ENCODE measurements around the gene GPX6. TPM values are rescaled to one million over a fixed set of nuclear protein-coding genes. Genes with fewer than 3 reads are reported as not detected.
A peak's percentile ranks its signal among the peaks of the same experiment; 100 is the strongest.
"Not testable (repeated sequence)": the region's sequence is repeated elsewhere in the genome, so short reads cannot be mapped to it uniquely, and the experiment has no call there.

Gene GPX6
- total RNA-seq, 1 donor from 2014 or later, result not detected

DNA sequence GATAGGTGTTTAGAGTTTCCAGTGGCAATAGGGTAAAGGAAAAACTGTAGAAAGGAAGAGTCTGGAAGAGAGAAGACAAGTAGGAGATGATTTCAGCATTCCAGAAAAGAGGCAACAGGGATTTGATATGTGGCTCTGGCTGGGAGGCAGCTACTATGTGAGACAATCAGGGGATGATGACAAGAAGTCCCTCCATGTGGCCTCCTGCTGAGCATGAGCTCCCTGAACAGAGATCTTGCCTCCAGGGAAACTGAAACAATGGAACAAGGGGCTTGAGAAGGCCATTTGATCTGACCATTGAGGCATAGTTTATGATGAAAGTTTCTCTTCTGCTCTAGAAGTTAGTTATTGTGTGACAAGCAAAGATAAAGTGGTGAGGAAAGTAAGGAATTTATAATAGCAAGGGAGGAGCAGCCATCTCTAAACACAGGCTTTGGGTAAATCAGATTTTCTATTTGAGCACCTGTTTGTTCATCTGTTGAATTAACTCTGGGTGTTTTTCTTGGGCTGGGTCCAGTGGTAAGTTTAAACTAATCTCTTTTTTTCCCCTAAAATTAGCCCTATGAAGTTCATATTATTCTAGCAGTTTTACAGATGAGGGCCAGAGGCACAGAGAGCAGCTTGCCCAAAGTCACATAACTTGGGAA, 7.1 kb upstream of the GPX6 start:
- Mint-ChIP-seq H3K9me3 (no peaks in the 10 kb centered on the region), H3K4me1 (peaks cover 26% of the 10 kb centered on the region), H3K27me3 (ENCODE audit: low read depth) (peaks cover 30% of the 10 kb centered on the region), H3K27ac (peak overlapping the region; percentile 50), H3K4me3 (no peak overlapping the region), H3K36me3 (no peaks in the 10 kb centered on the region)
- DNase-seq (ENCODE audit: low spot score in 2 of 2, unreplicated experiment in 2 of 2), result no peak
- TF ChIP-seq, protein P1, sequence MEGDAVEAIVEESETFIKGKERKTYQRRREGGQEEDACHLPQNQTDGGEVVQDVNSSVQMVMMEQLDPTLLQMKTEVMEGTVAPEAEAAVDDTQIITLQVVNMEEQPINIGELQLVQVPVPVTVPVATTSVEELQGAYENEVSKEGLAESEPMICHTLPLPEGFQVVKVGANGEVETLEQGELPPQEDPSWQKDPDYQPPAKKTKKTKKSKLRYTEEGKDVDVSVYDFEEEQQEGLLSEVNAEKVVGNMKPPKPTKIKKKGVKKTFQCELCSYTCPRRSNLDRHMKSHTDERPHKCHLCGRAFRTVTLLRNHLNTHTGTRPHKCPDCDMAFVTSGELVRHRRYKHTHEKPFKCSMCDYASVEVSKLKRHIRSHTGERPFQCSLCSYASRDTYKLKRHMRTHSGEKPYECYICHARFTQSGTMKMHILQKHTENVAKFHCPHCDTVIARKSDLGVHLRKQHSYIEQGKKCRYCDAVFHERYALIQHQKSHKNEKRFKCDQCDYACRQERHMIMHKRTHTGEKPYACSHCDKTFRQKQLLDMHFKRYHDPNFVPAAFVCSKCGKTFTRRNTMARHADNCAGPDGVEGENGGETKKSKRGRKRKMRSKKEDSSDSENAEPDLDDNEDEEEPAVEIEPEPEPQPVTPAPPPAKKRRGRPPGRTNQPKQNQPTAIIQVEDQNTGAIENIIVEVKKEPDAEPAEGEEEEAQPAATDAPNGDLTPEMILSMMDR (IDR thresholded peaks at IDR 0.05; ENCODE audit: unreplicated experiment), result no peak

DNA sequence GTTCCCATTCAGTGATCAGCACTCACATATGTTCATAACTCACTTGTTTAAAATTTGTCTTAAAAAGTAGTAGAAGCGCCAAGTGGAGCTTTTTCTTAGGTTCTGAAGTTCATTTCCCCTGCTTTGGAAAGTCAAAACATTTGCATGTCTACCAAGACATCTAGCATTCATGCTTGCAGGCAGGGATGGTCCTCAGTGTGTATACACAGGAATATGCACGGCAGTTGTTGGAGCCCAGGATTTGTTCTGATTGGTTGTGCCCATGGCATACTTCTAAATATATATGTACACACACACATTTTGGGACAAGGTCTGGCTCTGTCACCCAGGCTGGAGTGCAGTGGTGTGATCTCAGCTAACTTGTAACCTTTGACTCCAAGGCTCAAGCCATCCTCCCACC, 2.4 kb upstream of the GPX6 start:
- H3K4me3 Mint-ChIP-seq, result no peak overlapping the region
- DNase-seq (ENCODE audit: low spot score in 2 of 2, unreplicated experiment in 2 of 2), result no peak
- TF ChIP-seq, protein P1 (IDR thresholded peaks at IDR 0.05; ENCODE audit: unreplicated experiment), result no peak
- no peaks in the 10 kb centered on the region for H3K36me3 Mint-ChIP-seq
- peaks cover 60% of the 10 kb centered on the region for H3K27me3 Mint-ChIP-seq (ENCODE audit: low read depth)
- peaks cover 8% of the 10 kb centered on the region for H3K4me1 Mint-ChIP-seq
- no peaks in the 10 kb centered on the region for H3K9me3 Mint-ChIP-seq
- H3K27ac Mint-ChIP-seq, result no peak overlapping the region

DNA sequence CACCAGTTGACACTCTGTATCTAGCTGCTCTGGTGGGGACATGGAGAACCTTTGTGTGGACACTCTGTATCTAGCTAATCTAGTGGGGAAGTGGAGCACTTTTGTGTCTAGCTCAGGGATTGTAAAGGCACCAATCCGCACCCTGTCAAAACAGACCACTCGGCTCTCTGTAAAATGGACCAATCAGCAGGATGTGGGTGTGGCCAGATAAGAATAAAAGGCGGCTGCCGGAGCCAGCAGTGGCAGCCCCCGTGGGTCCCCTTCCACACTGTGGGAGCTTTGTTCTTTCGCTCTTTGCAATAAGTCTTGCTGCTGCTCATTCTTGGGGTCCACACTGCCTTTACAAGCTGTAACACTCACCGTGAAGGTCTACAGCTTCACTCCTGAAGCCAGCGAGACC, 3.2 kb downstream of the GPX6 start:
- not testable (repeated sequence) for H3K4me1 Mint-ChIP-seq; DNase-seq (ENCODE audit: low spot score in 2 of 2, unreplicated experiment in 2 of 2); H3K4me3 Mint-ChIP-seq; H3K27ac Mint-ChIP-seq; H3K36me3 Mint-ChIP-seq; H3K9me3 Mint-ChIP-seq
- peaks cover 46% of the 10 kb centered on the region for H3K27me3 Mint-ChIP-seq (ENCODE audit: low read depth)

DNA sequence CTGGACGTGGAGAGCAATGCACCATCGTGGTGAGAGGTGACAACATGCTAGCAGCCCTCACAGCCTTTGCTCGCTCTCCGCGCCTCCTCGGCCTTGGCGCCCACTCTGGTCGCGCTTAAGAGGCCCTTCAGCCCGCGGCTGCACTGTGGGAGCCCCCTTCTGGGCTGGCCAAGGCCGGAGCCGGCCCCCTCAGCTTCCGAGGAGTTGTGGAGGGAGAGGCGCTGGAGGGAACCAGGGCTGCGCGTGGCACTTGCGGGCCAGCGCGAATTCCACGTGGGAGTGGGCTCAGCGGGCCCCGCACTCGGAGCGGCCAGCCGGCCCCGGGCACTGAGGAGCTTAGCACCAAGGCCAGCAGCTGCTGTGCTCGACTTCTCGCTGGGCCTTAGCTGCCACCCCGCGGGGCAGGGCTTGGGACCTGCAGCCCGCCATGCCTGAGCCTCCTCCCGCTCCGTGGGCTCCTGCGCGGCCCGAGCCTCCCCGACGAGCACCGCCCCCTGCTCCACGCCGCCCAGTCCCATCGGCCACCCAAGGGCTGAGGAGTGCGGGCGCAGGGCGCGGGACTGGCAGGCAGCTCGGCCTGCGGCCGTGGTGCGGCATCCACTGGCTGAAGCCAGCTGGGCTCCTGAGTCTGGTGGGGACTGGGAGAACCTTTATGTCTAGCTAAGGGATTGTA, 3.8 kb downstream of the GPX6 start:
- no peak for DNase-seq (ENCODE audit: low spot score in 2 of 2, unreplicated experiment in 2 of 2)
- no peaks in the 10 kb centered on the region for H3K4me1 Mint-ChIP-seq
- H3K9me3 Mint-ChIP-seq, result no peaks in the 10 kb centered on the region
- no peak overlapping the region for H3K27ac Mint-ChIP-seq
- H3K36me3 Mint-ChIP-seq, result no peaks in the 10 kb centered on the region
- H3K4me3 Mint-ChIP-seq, result no peak overlapping the region
- TF ChIP-seq, protein P1 (IDR thresholded peaks at IDR 0.05; ENCODE audit: unreplicated experiment), result no peak
- H3K27me3 Mint-ChIP-seq (ENCODE audit: low read depth), result peaks cover 43% of the 10 kb centered on the region

DNA sequence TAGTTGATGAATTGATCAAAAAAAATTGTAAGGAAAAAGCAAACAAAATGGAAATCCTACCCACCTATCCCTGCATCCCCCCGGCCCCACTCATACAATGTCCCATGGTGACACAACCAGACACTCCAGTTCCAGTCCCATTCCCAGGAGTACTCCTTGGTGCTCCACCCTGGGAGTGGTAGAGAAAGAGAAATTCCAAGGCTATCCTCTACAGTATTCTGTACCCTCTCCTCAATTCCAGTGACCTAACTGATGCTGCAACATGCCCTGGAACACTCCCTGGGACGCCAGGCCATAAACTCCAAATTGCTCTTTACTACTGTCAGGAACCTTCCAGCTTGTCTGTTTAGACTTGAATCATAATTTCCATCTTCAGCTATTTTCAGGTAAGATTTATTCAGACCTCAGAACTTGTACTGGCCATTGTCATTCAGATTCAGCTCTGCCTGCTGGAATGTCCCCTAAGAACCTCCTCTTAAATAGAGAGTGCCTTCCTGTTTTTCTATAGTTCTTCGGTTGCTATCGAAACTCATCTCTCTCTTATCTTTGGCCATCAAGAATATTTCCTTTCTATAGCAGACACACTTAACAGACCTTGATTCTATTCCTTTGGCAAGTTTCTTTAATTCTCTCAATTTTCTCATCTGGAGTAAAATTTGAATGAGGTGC, 8.7 kb downstream of the GPX6 start:
- no peak overlapping the region for H3K4me3 Mint-ChIP-seq
- no peaks in the 10 kb centered on the region for H3K9me3 Mint-ChIP-seq
- peaks cover 14% of the 10 kb centered on the region for H3K27me3 Mint-ChIP-seq (ENCODE audit: low read depth)
- H3K4me1 Mint-ChIP-seq, result no peaks in the 10 kb centered on the region
- H3K27ac Mint-ChIP-seq, result no peak overlapping the region
- TF ChIP-seq, protein P1 (IDR thresholded peaks at IDR 0.05; ENCODE audit: unreplicated experiment), result no peak
- no peak for DNase-seq (ENCODE audit: low spot score in 2 of 2, unreplicated experiment in 2 of 2)
- H3K36me3 Mint-ChIP-seq, result no peaks in the 10 kb centered on the region

DNA sequence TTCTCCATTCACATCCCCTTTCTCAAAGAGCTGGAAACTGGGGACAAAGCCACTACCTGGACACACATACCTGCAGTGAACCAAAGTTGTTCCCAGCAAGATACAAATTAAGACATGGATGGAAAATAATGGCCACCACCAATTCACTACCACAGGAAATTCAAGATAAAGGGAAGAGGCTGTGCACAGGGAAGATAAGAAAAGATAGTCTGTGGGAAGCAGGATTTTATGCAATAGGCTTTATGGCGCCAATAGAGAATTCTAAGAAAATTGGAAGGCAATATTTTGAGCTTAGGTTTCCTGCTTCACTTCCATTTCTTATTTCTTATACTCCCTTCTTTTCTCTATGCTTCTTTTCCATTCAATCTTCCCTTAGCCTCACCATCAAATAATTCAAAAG, 9.9 kb downstream of the GPX6 start:
- peaks cover 14% of the 10 kb centered on the region for H3K27me3 Mint-ChIP-seq (ENCODE audit: low read depth)
- H3K9me3 Mint-ChIP-seq, result no peaks in the 10 kb centered on the region
- no peaks in the 10 kb centered on the region for H3K36me3 Mint-ChIP-seq
- no peak overlapping the region for H3K27ac Mint-ChIP-seq
- H3K4me1 Mint-ChIP-seq, result no peaks in the 10 kb centered on the region
- no peak for DNase-seq (ENCODE audit: low spot score in 2 of 2, unreplicated experiment in 2 of 2)
- TF ChIP-seq, protein P1 (IDR thresholded peaks at IDR 0.05; ENCODE audit: unreplicated experiment), result no peak
- no peak overlapping the region for H3K4me3 Mint-ChIP-seq

DNA sequence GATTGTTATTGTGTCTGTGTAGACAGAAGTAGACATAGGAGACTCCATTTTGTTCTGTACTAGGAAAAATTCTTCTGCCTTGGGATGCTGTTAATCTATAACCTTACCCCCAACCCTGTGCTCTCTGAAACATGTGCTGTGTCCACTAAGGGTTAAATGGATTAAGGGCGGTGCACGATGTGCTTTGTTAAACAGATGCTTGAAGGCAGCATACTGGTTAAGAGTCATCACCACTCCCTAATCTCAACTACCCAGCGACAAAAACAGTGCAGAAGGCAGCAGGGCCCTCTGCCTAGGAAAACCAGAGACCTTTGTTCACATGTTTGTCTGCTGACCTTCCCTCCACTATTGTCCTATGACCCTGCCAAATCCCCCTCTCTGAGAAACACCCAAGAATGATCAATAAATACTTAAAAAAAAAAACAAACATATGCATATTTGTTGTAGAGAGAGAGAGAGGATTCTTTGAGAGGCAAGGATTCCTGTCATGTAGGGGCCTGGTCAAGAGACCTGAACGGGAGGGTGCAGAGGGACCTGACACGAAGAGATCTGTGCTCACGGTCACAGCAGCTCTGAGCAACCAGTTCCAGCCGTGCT, 12.8 kb downstream of the GPX6 start:
- H3K4me3 Mint-ChIP-seq; H3K9me3 Mint-ChIP-seq; H3K36me3 Mint-ChIP-seq; DNase-seq (ENCODE audit: low spot score in 2 of 2, unreplicated experiment in 2 of 2); H3K4me1 Mint-ChIP-seq; H3K27ac Mint-ChIP-seq: not testable (repeated sequence)
- peaks cover 14% of the 10 kb centered on the region for H3K27me3 Mint-ChIP-seq (ENCODE audit: low read depth)

DNA sequence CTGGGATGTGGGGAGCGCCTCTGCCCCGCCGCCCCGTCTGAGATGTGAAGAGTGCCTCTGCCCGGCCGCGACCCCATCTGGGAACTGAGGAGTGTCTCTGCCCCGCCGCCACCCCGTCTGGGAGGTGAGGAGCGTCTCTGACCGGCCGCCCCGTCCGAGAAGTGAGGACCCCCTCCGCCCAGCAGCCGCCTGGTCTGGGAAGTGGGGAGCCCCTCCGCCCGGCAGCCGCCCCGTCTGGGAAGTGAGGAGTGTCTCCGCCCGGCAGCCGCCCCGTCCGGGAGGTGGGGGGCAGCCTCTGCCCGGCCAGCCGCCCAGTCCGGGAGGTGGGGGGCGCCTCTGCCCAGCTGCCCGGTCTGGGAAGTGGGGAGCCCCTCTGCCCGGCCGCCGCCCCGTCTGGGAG, 13.5 kb downstream of the GPX6 start:
- H3K27ac Mint-ChIP-seq, result not testable (repeated sequence)

More for the DNA sequence above, 13.5 kb downstream of the GPX6 start:
- not testable (repeated sequence) for H3K36me3 Mint-ChIP-seq; H3K4me3 Mint-ChIP-seq; H3K9me3 Mint-ChIP-seq; H3K4me1 Mint-ChIP-seq; DNase-seq (ENCODE audit: low spot score in 2 of 2, unreplicated experiment in 2 of 2)
- peaks cover 14% of the 10 kb centered on the region for H3K27me3 Mint-ChIP-seq (ENCODE audit: low read depth)
